ENCODE results near the gene KCNMA1.

The KCNMA1 gene

GRCh38 chr10:77283326-77283725, 354.3 kb downstream of the KCNMA1 start:
- Histone ChIP-seq H3K27me3 (ENCODE audit: control insufficient read depth, insufficient read depth, low read length) (peaks cover 3% of the 10 kb centered on the region), H3K9ac (ENCODE audit: low read depth, low read length) (no peak overlapping the region), H3K36me3 (ENCODE audit: control insufficient read depth, insufficient read depth, low read length) (no peaks in the 10 kb centered on the region), H3K4me3 (ENCODE audit: low read depth, low read length) (no peak overlapping the region), H3K4me1 (ENCODE audit: control insufficient read depth, insufficient read depth, low read length) (peaks cover 3% of the 10 kb centered on the region), H3K9me3 (ENCODE audit: control insufficient read depth, insufficient read depth, low read length) (no peaks in the 10 kb centered on the region)

- Histone ChIP-seq H3K4me3 (ENCODE audit: low read depth, low read length) (no peak overlapping the region), H3K27me3 (ENCODE audit: control insufficient read depth, insufficient read depth, low read length) (no peaks in the 10 kb centered on the region), H3K4me1 (ENCODE audit: control insufficient read depth, insufficient read depth, low read length) (peaks cover 3% of the 10 kb centered on the region), H3K36me3 (ENCODE audit: control insufficient read depth, insufficient read depth, low read length) (no peaks in the 10 kb centered on the region), H3K9me3 (ENCODE audit: control insufficient read depth, insufficient read depth, low read length) (no peaks in the 10 kb centered on the region), H3K9ac (ENCODE audit: low read depth, low read length) (no peak overlapping the region)
Measured at GRCh38 chr10:77282163-77282562, 355.4 kb downstream of the KCNMA1 start.

GRCh38 chr10:77281719-77282118, 355.9 kb downstream of the KCNMA1 start:
- H3K9me3 ChIP-seq (ENCODE audit: control insufficient read depth, insufficient read depth, low read length), result no peaks in the 10 kb centered on the region
- no peak overlapping the region for H3K4me3 ChIP-seq (ENCODE audit: low read depth, low read length)

DNA sequence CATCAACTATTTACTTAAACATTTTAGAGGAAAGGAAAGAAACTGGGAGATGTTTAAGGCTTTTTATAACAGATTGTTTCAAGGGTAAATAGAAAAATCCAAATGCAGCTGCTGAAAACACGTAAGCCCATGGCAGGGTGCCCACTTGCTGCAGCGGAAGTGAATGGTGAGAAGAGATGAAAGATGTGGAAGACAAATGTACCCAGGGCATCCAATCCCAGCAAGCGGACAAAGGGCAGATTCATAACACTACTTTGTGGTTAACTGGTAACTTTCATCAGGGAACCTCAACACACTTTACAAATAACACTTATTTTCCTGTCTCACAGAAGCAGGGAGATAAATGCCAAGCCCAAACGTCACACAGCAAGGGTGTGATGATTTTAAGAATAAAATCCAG, 358.4 kb downstream of the KCNMA1 start:
- H3K27me3 ChIP-seq (ENCODE audit: control insufficient read depth, insufficient read depth, low read length), result no peaks in the 10 kb centered on the region
- no peaks in the 10 kb centered on the region for H3K9me3 ChIP-seq (ENCODE audit: control insufficient read depth, insufficient read depth, low read length)
- no peaks in the 10 kb centered on the region for H3K4me1 ChIP-seq (ENCODE audit: control insufficient read depth, insufficient read depth, low read length)
- no peaks in the 10 kb centered on the region for H3K36me3 ChIP-seq (ENCODE audit: control insufficient read depth, insufficient read depth, low read length)
- H3K4me3 ChIP-seq (ENCODE audit: low read depth, low read length), result no peak overlapping the region
- no peak overlapping the region for H3K9ac ChIP-seq (ENCODE audit: low read depth, low read length)

More at GRCh38 chr10:77281719-77282118, 355.9 kb downstream of the KCNMA1 start:
- Histone ChIP-seq H3K36me3 (ENCODE audit: control insufficient read depth, insufficient read depth, low read length) (no peaks in the 10 kb centered on the region), H3K4me1 (ENCODE audit: control insufficient read depth, insufficient read depth, low read length) (peaks cover 1% of the 10 kb centered on the region), H3K9ac (ENCODE audit: low read depth, low read length) (no peak overlapping the region), H3K27me3 (ENCODE audit: control insufficient read depth, insufficient read depth, low read length) (no peaks in the 10 kb centered on the region)

- Histone ChIP-seq H3K36me3 (ENCODE audit: control insufficient read depth, insufficient read depth, low read length) (no peaks in the 10 kb centered on the region), H3K27me3 (ENCODE audit: control insufficient read depth, insufficient read depth, low read length) (no peaks in the 10 kb centered on the region), H3K9me3 (ENCODE audit: control insufficient read depth, insufficient read depth, low read length) (no peaks in the 10 kb centered on the region), H3K4me1 (ENCODE audit: control insufficient read depth, insufficient read depth, low read length) (no peaks in the 10 kb centered on the region), H3K9ac (ENCODE audit: low read depth, low read length) (no peak overlapping the region), H3K4me3 (ENCODE audit: low read depth, low read length) (no peak overlapping the region)
Measured at GRCh38 chr10:77274046-77274795, 363.4 kb downstream of the KCNMA1 start.

- H3K27me3 ChIP-seq (ENCODE audit: control insufficient read depth, insufficient read depth, low read length), result no peaks in the 10 kb centered on the region
- H3K9me3 ChIP-seq (ENCODE audit: control insufficient read depth, insufficient read depth, low read length), result no peaks in the 10 kb centered on the region
Measured at GRCh38 chr10:77269163-77269562, 368.4 kb downstream of the KCNMA1 start.

GRCh38 chr10:77268721-77269120, 368.9 kb downstream of the KCNMA1 start:
- H3K4me3 ChIP-seq (ENCODE audit: low read depth, low read length), result no peak overlapping the region
- H3K27me3 ChIP-seq (ENCODE audit: control insufficient read depth, insufficient read depth, low read length), result no peaks in the 10 kb centered on the region

More at GRCh38 chr10:77269163-77269562, 368.4 kb downstream of the KCNMA1 start:
- H3K4me1 ChIP-seq (ENCODE audit: control insufficient read depth, insufficient read depth, low read length), result no peaks in the 10 kb centered on the region
- no peak overlapping the region for H3K9ac ChIP-seq (ENCODE audit: low read depth, low read length)
- H3K4me3 ChIP-seq (ENCODE audit: low read depth, low read length), result no peak overlapping the region
- H3K36me3 ChIP-seq (ENCODE audit: control insufficient read depth, insufficient read depth, low read length), result no peaks in the 10 kb centered on the region

DNA sequence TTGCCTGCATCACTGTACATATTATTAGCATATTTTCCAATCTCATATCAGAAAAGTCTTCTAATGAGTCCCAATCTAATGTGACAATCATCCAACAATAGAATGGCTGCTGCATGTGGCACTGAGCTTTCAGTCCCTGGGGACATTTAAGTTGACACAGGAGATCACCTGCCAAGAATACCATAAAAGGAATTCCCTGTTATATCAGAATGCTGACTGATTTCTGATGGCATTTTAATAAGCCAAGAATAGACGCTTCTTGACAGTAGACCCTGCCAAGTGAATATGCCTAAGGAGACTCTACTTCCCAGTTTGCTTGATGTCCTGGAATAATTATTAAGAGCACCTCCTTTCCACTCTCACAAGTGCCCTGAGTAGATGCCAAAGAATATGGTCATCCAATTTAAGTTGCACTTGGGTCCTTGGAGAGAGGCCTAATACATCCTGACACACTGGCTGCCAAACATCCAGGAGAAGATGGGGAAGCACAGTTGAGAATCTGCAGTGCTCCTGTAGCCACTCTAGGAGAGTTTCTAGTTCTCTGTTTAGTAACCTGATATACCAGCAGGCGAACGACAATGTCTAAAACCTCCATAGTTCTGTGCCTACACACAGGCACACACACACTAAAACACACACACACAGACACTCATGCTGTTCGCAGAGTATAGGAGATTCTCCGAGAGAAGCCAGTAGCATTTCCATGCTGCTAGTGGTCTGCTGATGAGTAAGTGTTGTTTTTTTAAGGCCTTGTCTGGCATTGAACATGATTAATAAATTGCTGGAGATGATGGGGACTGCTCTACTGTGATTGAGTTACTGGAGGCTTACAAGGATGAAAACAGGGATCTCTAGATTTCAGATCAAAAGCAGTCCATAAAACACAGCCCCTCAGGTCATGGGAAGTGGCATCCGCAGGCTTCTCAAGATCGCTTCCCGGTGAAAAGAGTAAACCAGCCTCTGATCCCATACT, 369.6 kb downstream of the KCNMA1 start:
- Histone ChIP-seq H3K9ac (ENCODE audit: low read depth, low read length) (no peak overlapping the region), H3K4me1 (ENCODE audit: control insufficient read depth, insufficient read depth, low read length) (no peaks in the 10 kb centered on the region), H3K27me3 (ENCODE audit: control insufficient read depth, insufficient read depth, low read length) (no peaks in the 10 kb centered on the region), H3K4me3 (ENCODE audit: low read depth, low read length) (no peak overlapping the region), H3K9me3 (ENCODE audit: control insufficient read depth, insufficient read depth, low read length) (no peaks in the 10 kb centered on the region), H3K36me3 (ENCODE audit: control insufficient read depth, insufficient read depth, low read length) (no peaks in the 10 kb centered on the region)

More at GRCh38 chr10:77268721-77269120, 368.9 kb downstream of the KCNMA1 start:
- Histone ChIP-seq H3K9ac (ENCODE audit: low read depth, low read length) (no peak overlapping the region), H3K9me3 (ENCODE audit: control insufficient read depth, insufficient read depth, low read length) (no peaks in the 10 kb centered on the region), H3K36me3 (ENCODE audit: control insufficient read depth, insufficient read depth, low read length) (no peaks in the 10 kb centered on the region), H3K4me1 (ENCODE audit: control insufficient read depth, insufficient read depth, low read length) (no peaks in the 10 kb centered on the region)

DNA sequence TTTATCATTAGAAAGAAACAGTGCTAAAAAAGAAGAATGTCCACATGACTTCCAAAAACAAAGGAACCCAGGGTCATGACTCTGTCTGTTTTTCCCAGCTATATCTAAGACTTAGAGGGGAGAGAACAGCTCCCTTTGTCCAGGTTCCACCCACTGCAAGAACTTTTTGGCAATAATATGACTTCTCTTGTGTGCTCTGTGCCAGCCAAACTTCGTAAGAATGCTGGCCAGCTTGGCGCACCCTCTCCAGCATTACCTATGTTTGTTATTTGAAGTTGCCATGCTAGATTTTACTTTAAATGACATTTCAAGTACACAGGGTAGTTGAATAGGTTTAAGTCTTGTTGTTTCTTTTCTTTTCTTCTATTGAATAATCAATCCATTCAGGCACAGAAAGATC, 371.4 kb downstream of the KCNMA1 start:
- no peaks in the 10 kb centered on the region for H3K27me3 ChIP-seq (ENCODE audit: control insufficient read depth, insufficient read depth, low read length)
- no peak overlapping the region for H3K4me3 ChIP-seq (ENCODE audit: low read depth, low read length)
- no peaks in the 10 kb centered on the region for H3K9me3 ChIP-seq (ENCODE audit: control insufficient read depth, insufficient read depth, low read length)
- no peaks in the 10 kb centered on the region for H3K36me3 ChIP-seq (ENCODE audit: control insufficient read depth, insufficient read depth, low read length)
- H3K9ac ChIP-seq (ENCODE audit: low read depth, low read length), result no peak overlapping the region
- H3K4me1 ChIP-seq (ENCODE audit: control insufficient read depth, insufficient read depth, low read length), result no peaks in the 10 kb centered on the region

- H3K36me3 ChIP-seq (ENCODE audit: control insufficient read depth, insufficient read depth, low read length), result no peaks in the 10 kb centered on the region
- no peaks in the 10 kb centered on the region for H3K4me1 ChIP-seq (ENCODE audit: control insufficient read depth, insufficient read depth, low read length)
- H3K9me3 ChIP-seq (ENCODE audit: control insufficient read depth, insufficient read depth, low read length), result no peaks in the 10 kb centered on the region
- H3K4me3 ChIP-seq (ENCODE audit: low read depth, low read length), result no peak overlapping the region
- H3K9ac ChIP-seq (ENCODE audit: low read depth, low read length), result no peak overlapping the region
- no peaks in the 10 kb centered on the region for H3K27me3 ChIP-seq (ENCODE audit: control insufficient read depth, insufficient read depth, low read length)
Measured at GRCh38 chr10:77264527-77264926, 373.1 kb downstream of the KCNMA1 start.

- H3K36me3 ChIP-seq (ENCODE audit: control insufficient read depth, insufficient read depth, low read length), result no peaks in the 10 kb centered on the region
- no peaks in the 10 kb centered on the region for H3K9me3 ChIP-seq (ENCODE audit: control insufficient read depth, insufficient read depth, low read length)
- H3K4me3 ChIP-seq (ENCODE audit: low read depth, low read length), result no peak overlapping the region
- no peak overlapping the region for H3K9ac ChIP-seq (ENCODE audit: low read depth, low read length)
- H3K27me3 ChIP-seq (ENCODE audit: control insufficient read depth, insufficient read depth, low read length), result no peaks in the 10 kb centered on the region
- H3K4me1 ChIP-seq (ENCODE audit: control insufficient read depth, insufficient read depth, low read length), result no peaks in the 10 kb centered on the region
Measured at GRCh38 chr10:77264107-77264506, 373.5 kb downstream of the KCNMA1 start.
